GM18873 (cell line): ENCODE data around the gene CFAP221.

Experiments
- ATAC-seq: cut with Tn5 transposase; IDR thresholded peaks from one replicate; pipeline ENCODE4 v1.9.1; 2021; ENCODE audit warnings: mild to moderate bottlenecking, moderate library complexity, moderate number of reproducible peaks; ENCODE audit not compliant: unreplicated experiment, low FRiP score

The CFAP221 gene

GRCh38 chr2:119674711-119675500 is 130.7 kb downstream of the CFAP221 start:
- no peak for ATAC-seq

GRCh38 chr2:119678021-119678656 is 133.9 kb downstream of the CFAP221 start:
- no peak for ATAC-seq

- ATAC-seq = no peak
These were observed 135.2 kb downstream of the CFAP221 start for GRCh38 chr2:119679526-119679837.

GRCh38 chr2:119679846-119680245 is 135.6 kb downstream of the CFAP221 start:
- no peak for ATAC-seq

- no peak for ATAC-seq
These were observed 136.4 kb downstream of the CFAP221 start for GRCh38 chr2:119680457-119681202.

- no peak for ATAC-seq
These were observed 137.1 kb downstream of the CFAP221 start for GRCh38 chr2:119681203-119681867.

- ATAC-seq = no peak
These were observed 137.6 kb downstream of the CFAP221 start for GRCh38 chr2:119681868-119682220.

- ATAC-seq = no peak
These were observed 138.3 kb downstream of the CFAP221 start for GRCh38 chr2:119682578-119682977.

- ATAC-seq = no peak
These were observed 138.9 kb downstream of the CFAP221 start for GRCh38 chr2:119683074-119683712.

- no peak for ATAC-seq
These were observed 139.6 kb downstream of the CFAP221 start for GRCh38 chr2:119683713-119684443.

- ATAC-seq = no peak
These were observed 140.3 kb downstream of the CFAP221 start for GRCh38 chr2:119684518-119684917.

GRCh38 chr2:119688616-119689015 is 144.4 kb downstream of the CFAP221 start:
- ATAC-seq = no peak

- no peak for ATAC-seq
These were observed 145.0 kb downstream of the CFAP221 start for GRCh38 chr2:119689218-119689617.

GRCh38 chr2:119691189-119691588 is 146.9 kb downstream of the CFAP221 start:
- no peak for ATAC-seq

- no peak for ATAC-seq
These were observed 147.5 kb downstream of the CFAP221 start for GRCh38 chr2:119691651-119692245.

- ATAC-seq = no peak
These were observed 148.1 kb downstream of the CFAP221 start for GRCh38 chr2:119692310-119692709.

- no peak for ATAC-seq
These were observed 148.7 kb downstream of the CFAP221 start for GRCh38 chr2:119692954-119693353.

- no peak for ATAC-seq
These were observed 149.3 kb downstream of the CFAP221 start for GRCh38 chr2:119693567-119693966.

GRCh38 chr2:119693967-119694366 is 149.7 kb downstream of the CFAP221 start:
- no peak for ATAC-seq

- ATAC-seq = no peak
These were observed 150.2 kb downstream of the CFAP221 start for GRCh38 chr2:119694470-119694844.
